Endodermal cell (in vitro differentiated cells): Measurements from ENCODE around the gene QSOX2. TPM values are rescaled to one million over a fixed set of nuclear protein-coding genes. Genes with fewer than 3 reads are reported as not detected.

Experiments
- DNase-seq: peaks from one replicate; pipeline ENCODE4 v3.0.0-alpha.2; 2017
- H3K27ac ChIP-seq: 2 replicates; pipeline ENCODE4 v1.5.1; 2013; ENCODE audit warnings: mild to moderate bottlenecking, low read depth, low read length, moderate library complexity
- H3K27me3 ChIP-seq: 2 replicates; pipeline ENCODE4 v1.6.1; 2013; ENCODE audit warnings: mild to moderate bottlenecking, low read length, moderate library complexity; ENCODE audit not compliant: insufficient read depth, control insufficient read depth, poor library complexity, severe bottlenecking
- H3K36me3 ChIP-seq: 2 replicates; pipeline ENCODE4 v1.7.0; 2013; ENCODE audit warnings: mild to moderate bottlenecking, low read length, moderate library complexity; ENCODE audit not compliant: control insufficient read depth, insufficient read depth
- H3K4me1 ChIP-seq: one replicate; pipeline ENCODE4 v1.7.0; 2013; ENCODE audit warnings: low read length; ENCODE audit not compliant: control insufficient read depth, insufficient read depth
- H3K4me3 ChIP-seq: 2 replicates; pipeline ENCODE4 v1.5.1; 2013; ENCODE audit warnings: mild to moderate bottlenecking, low read length, moderate library complexity
- H3K9ac ChIP-seq: 2 replicates; pipeline ENCODE4 v1.6.1; 2013; ENCODE audit warnings: mild to moderate bottlenecking, low read length, moderate library complexity; ENCODE audit not compliant: poor library complexity, severe bottlenecking; ENCODE audit errors: extremely low read depth
- H3K9me3 ChIP-seq: 2 replicates; pipeline ENCODE4 v1.6.1; 2013; ENCODE audit warnings: mild to moderate bottlenecking, low read length, moderate library complexity; ENCODE audit not compliant: control insufficient read depth
- H3K27ac Mint-ChIP-seq: 2 replicates; pipeline ENCODE4 v1.8.0; 2020; ENCODE audit warnings: mixed read lengths
- H3K27me3 Mint-ChIP-seq: 2 replicates; pipeline ENCODE4 v1.8.0; 2021; ENCODE audit warnings: mild to moderate bottlenecking, mixed read lengths; ENCODE audit not compliant: insufficient read depth
- H3K36me3 Mint-ChIP-seq: 2 replicates; pipeline ENCODE4 v1.8.0; 2020; ENCODE audit warnings: low read depth, mixed read lengths
- H3K4me1 Mint-ChIP-seq: 2 replicates; pipeline ENCODE4 v1.8.0; 2020; ENCODE audit warnings: mixed read lengths
- H3K4me3 Mint-ChIP-seq: 2 replicates; pipeline ENCODE4 v1.8.0; 2020; ENCODE audit warnings: mild to moderate bottlenecking, moderate library complexity, mixed read lengths
- H3K9me3 Mint-ChIP-seq: 2 replicates; pipeline ENCODE4 v1.8.0; 2020; ENCODE audit warnings: mild to moderate bottlenecking, mixed read lengths
- WGBS, 2 experiments: methylation state at CpG; one replicate each; pipeline versions ENCODE4 v1.1.5 to v1.1.7; 2013; ENCODE audit warnings: missing lambda C conversion rate in 2 of 2, mixed read lengths in 1 of 2; ENCODE audit not compliant: insufficient coverage in 1 of 2, insufficient read length in 1 of 2; 5-methylcytosine and 5-hydroxymethylcytosine counted together
- total RNA-seq, 2 donors: library from RNA; stranded (reverse); fragmentation: NEBNext Ultra II Directional in 1 of 2; extraction: Animal tissue kit (Norgen Biotek cat#: 25700) in 1 of 2; gene quantifications; 2 replicates in 1 of 2; 3 replicates in 1 of 2; pipeline ENCODE4 v1.2.1, GENCODE V29; 2021
- TF ChIP-seq, protein P1 (sequence below): fragments of 200-600 bp; sonication (generic); conservative IDR thresholded peaks from 2 replicates; pipeline ENCODE4 v1.5.0; 2021; ENCODE audit warnings: antibody characterized with exemption, mild to moderate bottlenecking

Gene QSOX2
- total RNA-seq, 2 donors from 2014 or later: 22.0 to 26.3 TPM

GRCh38 chr9:136190656-136191055 is 55.0 kb downstream of the QSOX2 start:
- H3K9me3 Mint-ChIP-seq: no peaks in the 10 kb centered on the region

GRCh38 chr9:136190237-136190601 is 55.4 kb downstream of the QSOX2 start:
- no peak overlapping the region for H3K9ac ChIP-seq
- Mint-ChIP-seq H3K4me3 (no peak overlapping the region), H3K9me3 (no peaks in the 10 kb centered on the region), H3K27ac (no peak overlapping the region), H3K36me3 (no peaks in the 10 kb centered on the region), H3K27me3 (peaks cover 46% of the 10 kb centered on the region), H3K4me1 (no peaks in the 10 kb centered on the region)
- H3K27me3 ChIP-seq: peaks cover 51% of the 10 kb centered on the region
- 94 to 95% methylated on average over 2 to 7 of the region's 7 CpGs for WGBS, 2 experiments
- no peak overlapping the region for H3K4me3 ChIP-seq
- no peaks in the 10 kb centered on the region for H3K36me3 ChIP-seq
- no peak for DNase-seq
- no peaks in the 10 kb centered on the region for H3K4me1 ChIP-seq
- TF ChIP-seq, protein P1, sequence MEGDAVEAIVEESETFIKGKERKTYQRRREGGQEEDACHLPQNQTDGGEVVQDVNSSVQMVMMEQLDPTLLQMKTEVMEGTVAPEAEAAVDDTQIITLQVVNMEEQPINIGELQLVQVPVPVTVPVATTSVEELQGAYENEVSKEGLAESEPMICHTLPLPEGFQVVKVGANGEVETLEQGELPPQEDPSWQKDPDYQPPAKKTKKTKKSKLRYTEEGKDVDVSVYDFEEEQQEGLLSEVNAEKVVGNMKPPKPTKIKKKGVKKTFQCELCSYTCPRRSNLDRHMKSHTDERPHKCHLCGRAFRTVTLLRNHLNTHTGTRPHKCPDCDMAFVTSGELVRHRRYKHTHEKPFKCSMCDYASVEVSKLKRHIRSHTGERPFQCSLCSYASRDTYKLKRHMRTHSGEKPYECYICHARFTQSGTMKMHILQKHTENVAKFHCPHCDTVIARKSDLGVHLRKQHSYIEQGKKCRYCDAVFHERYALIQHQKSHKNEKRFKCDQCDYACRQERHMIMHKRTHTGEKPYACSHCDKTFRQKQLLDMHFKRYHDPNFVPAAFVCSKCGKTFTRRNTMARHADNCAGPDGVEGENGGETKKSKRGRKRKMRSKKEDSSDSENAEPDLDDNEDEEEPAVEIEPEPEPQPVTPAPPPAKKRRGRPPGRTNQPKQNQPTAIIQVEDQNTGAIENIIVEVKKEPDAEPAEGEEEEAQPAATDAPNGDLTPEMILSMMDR: no peak
- no peak overlapping the region for H3K27ac ChIP-seq
- no peaks in the 10 kb centered on the region for H3K9me3 ChIP-seq

More at GRCh38 chr9:136190656-136191055, 55.0 kb downstream of the QSOX2 start:
- Histone ChIP-seq H3K9ac (no peak overlapping the region), H3K27ac (no peak overlapping the region), H3K27me3 (peaks cover 56% of the 10 kb centered on the region), H3K9me3 (no peaks in the 10 kb centered on the region), H3K36me3 (no peaks in the 10 kb centered on the region), H3K4me3 (no peak overlapping the region), H3K4me1 (no peaks in the 10 kb centered on the region)
- Mint-ChIP-seq H3K27me3 (peaks cover 50% of the 10 kb centered on the region), H3K4me1 (no peaks in the 10 kb centered on the region), H3K4me3 (no peak overlapping the region), H3K36me3 (no peaks in the 10 kb centered on the region), H3K27ac (no peak overlapping the region)
- TF ChIP-seq, protein P1: no peak
- WGBS, 2 experiments: 90 to 95% methylated on average over 5 to 11 of the region's 11 CpGs
- DNase-seq: no peak

GRCh38 chr9:136189394-136190236 is 56.0 kb downstream of the QSOX2 start:
- no peaks in the 10 kb centered on the region for H3K9me3 Mint-ChIP-seq
- Histone ChIP-seq H3K27me3 (peaks cover 45% of the 10 kb centered on the region), H3K4me1 (no peaks in the 10 kb centered on the region), H3K9me3 (no peaks in the 10 kb centered on the region), H3K4me3 (no peak overlapping the region), H3K27ac (no peak overlapping the region), H3K36me3 (no peaks in the 10 kb centered on the region), H3K9ac (no peak overlapping the region)
- H3K27ac Mint-ChIP-seq: no peak overlapping the region
- no peaks in the 10 kb centered on the region for H3K4me1 Mint-ChIP-seq
- no peaks in the 10 kb centered on the region for H3K36me3 Mint-ChIP-seq
- TF ChIP-seq, protein P1: no peak
- no peak overlapping the region for H3K4me3 Mint-ChIP-seq
- DNase-seq: no peak
- peaks cover 40% of the 10 kb centered on the region for H3K27me3 Mint-ChIP-seq
- 83 to 84% methylated on average over 12 to 28 of the region's 28 CpGs for WGBS, 2 experiments
